Transverse colon (tissue), 4 donors: Measurements from ENCODE around the gene NRXN2. TPM values are rescaled to one million over a fixed set of nuclear protein-coding genes. Genes with fewer than 3 reads are reported as not detected.
A peak's percentile ranks its signal among the peaks of the same experiment; 100 is the strongest.

ENCODE experiments used
- DNase-seq: peaks from one replicate; pipeline ENCODE4 v3.0.0-alpha.2; 2019
- H3K27ac ChIP-seq, 4 donors: fragments of 200-600 bp; sonication (generic); 2 replicates each; pipeline ENCODE4 v1.5.1; 2016 to 2018; ENCODE audit warnings: inconsistent platforms in 4 of 4
- H3K27me3 ChIP-seq: fragments of 200-600 bp; sonication (generic); 2 replicates; pipeline ENCODE4 v1.5.1; 2017; ENCODE audit warnings: inconsistent platforms
- H3K36me3 ChIP-seq, 4 donors: fragments of 200-600 bp; sonication (generic); 2 replicates each; pipeline ENCODE4 v1.5.1; 2017 to 2019; ENCODE audit warnings: inconsistent platforms in 4 of 4
- H3K4me1 ChIP-seq, 4 donors: fragments of 200-600 bp; sonication (generic); 2 replicates each; pipeline ENCODE4 v1.5.1; 2017 to 2020; ENCODE audit warnings: inconsistent platforms in 4 of 4
- H3K4me3 ChIP-seq, 4 donors: fragments of 200-600 bp; sonication (generic); 1 replicate in 1 of 4; 2 replicates in 3 of 4; pipeline versions ENCODE4 v1.5.1 to v1.6.1; 2017 to 2019; ENCODE audit warnings: inconsistent platforms in 4 of 4
- H3K9me3 ChIP-seq, 2 donors: fragments of 200-600 bp; sonication (generic); 2 replicates each; pipeline ENCODE4 v1.5.1; 2017 to 2019; ENCODE audit warnings: inconsistent platforms in 2 of 2
- CTCF ChIP-seq, 5 experiments: fragments of 200-600 bp in 3 of 5; fragments of 450-650 bp in 2 of 5; sonication (generic) in 3 of 5; IDR thresholded peaks; 1 replicate in 2 of 5; 2 replicates in 3 of 5; pipeline ENCODE4 v1.5.1; 2016 to 2017; ENCODE audit warnings: antibody characterized with exemption in 5 of 5, inconsistent platforms in 3 of 5, mild to moderate bottlenecking in 2 of 5, moderate library complexity in 1 of 5
- EP300 ChIP-seq: sonication (generic); formaldehyde crosslinking; IDR thresholded peaks from one replicate; pipeline ENCODE4 v1.6.1; 2017; ENCODE audit warnings: antibody characterized with exemption, low read depth
- POLR2A ChIP-seq: fragments of 450-650 bp; IDR thresholded peaks from one replicate; pipeline ENCODE4 v1.6.1; 2016; ENCODE audit warnings: antibody characterized with exemption, mild to moderate bottlenecking, moderate library complexity
- POLR2AphosphoS5 ChIP-seq, 3 donors: sonication (generic); formaldehyde crosslinking; IDR thresholded peaks; one replicate each; pipeline ENCODE4 v1.6.1; 2016; ENCODE audit warnings: antibody characterized with exemption in 3 of 3
- WGBS, 2 donors: methylation state at CpG; one replicate each; pipeline ENCODE4 v1.1.5; 2018; ENCODE audit warnings: low coverage in 1 of 2; 5-methylcytosine and 5-hydroxymethylcytosine counted together
- in situ Hi-C, 4 donors: fragments of 200-750 bp; cut with MboI; loops; one replicate each; pipeline versions ENCODE4 v1.15.0 to v1.15.1; 2017; ENCODE audit warnings: low sequenced_read_pairs in 3 of 4, low pct_ligation_motif_present in 1 of 4, low pct_unique_long_range_greater_than_20kb in 1 of 4
- intact Hi-C: fragments of 100-400 bp; cut with DNase I; formaldehyde crosslinking; loops from one replicate; pipeline ENCODE4 v1.15.1; 2023; ENCODE audit warnings: low total_unique reads
- total RNA-seq, 4 donors: library from RNA; depleted of rRNA; stranded (reverse); fragments of >200 nt; gene quantifications; one replicate each; pipeline ENCODE4 v1.1.0, GENCODE V29; 2016

Gene NRXN2
- total RNA-seq, 4 donors from 2014 or later, result 2.9 to 7.4 (median 6.8) TPM

DNA sequence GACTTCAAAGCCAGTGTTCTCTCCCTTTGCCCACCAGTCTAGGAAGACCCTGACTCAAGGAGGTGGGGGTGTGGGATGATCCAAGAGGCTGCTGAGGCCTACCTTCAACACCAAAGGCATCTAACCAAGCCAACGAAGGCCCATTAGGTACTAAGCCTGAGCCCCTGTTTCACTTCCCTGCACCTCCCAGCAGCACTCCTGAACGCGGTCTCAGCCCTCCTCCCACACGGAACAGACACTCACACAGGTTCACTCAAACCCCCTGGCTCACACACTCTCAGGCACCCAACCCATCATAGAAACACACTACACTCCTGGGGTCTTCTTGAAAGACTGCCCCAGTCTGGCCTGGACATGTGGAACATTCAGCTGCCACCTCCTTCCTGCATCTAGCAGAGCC, 91.3 kb downstream of the NRXN2 start:
- H3K9me3 ChIP-seq, result no peaks in the 10 kb centered on the region
- H3K36me3 ChIP-seq, result no peaks in the 10 kb centered on the region
- intact Hi-C loops (no loop called here), in situ Hi-C loops (no loop called here)
- no peaks in the 10 kb centered on the region for H3K4me1 ChIP-seq
- 80% methylated on average over 4 of the region's 4 CpGs; no CpG with 5 or more reads in 1 of the 2 donors for WGBS, 2 donors
- no peak for DNase-seq
- H3K4me3 ChIP-seq, result no peak overlapping the region
- no peaks in the 10 kb centered on the region for H3K27me3 ChIP-seq
- H3K27ac ChIP-seq, result no peak overlapping the region
- TF ChIP-seq EP300 (no peak), POLR2AphosphoS5 (IDR thresholded peaks at IDR 0.05) (no peak)

- WGBS, 2 donors, result 65 to 83% methylated on average over 8 to 56 of the region's 56 CpGs
- intact Hi-C loops, result no loop called here
Measured at GRCh38 chr11:64629796-64630562, 93.0 kb downstream of the NRXN2 start.

GRCh38 chr11:64629103-64629502, 93.9 kb downstream of the NRXN2 start:
- H3K27ac ChIP-seq, result peak overlapping the region; percentile 3 to 56 (median 25)
- TF ChIP-seq EP300, result no peak
- TF ChIP-seq POLR2AphosphoS5 (IDR thresholded peaks at IDR 0.05), result no peak
- intact Hi-C loops (no loop called here), in situ Hi-C loops (no loop called here)
- DNase-seq, result no peak
- H3K9me3 ChIP-seq, result no peaks in the 10 kb centered on the region
- H3K4me3 ChIP-seq, result no peak overlapping the region
- H3K36me3 ChIP-seq, result no peaks in the 10 kb centered on the region
- no peaks in the 10 kb centered on the region for H3K4me1 ChIP-seq
- no peaks in the 10 kb centered on the region for H3K27me3 ChIP-seq
- 82% methylated on average over 2 to 6 of the region's 6 CpGs for WGBS, 2 donors

More at GRCh38 chr11:64629796-64630562, 93.0 kb downstream of the NRXN2 start:
- H3K27me3 ChIP-seq, result no peaks in the 10 kb centered on the region
- TF ChIP-seq POLR2AphosphoS5 (IDR thresholded peaks at IDR 0.05) (no peak), EP300 (no peak), CTCF (IDR thresholded peaks at IDR 0.05) (peak in 3 of 5 experiments; percentile 12 to 22 (median 13))
- H3K36me3 ChIP-seq, result no peaks in the 10 kb centered on the region
- H3K4me1 ChIP-seq, result no peaks in the 10 kb centered on the region
- DNase-seq, result peak; percentile 54
- no peaks in the 10 kb centered on the region for H3K9me3 ChIP-seq
- H3K4me3 ChIP-seq, result no peak overlapping the region
- in situ Hi-C loops, result no loop called here
- peak overlapping the region; percentile 6 to 56 (median 25) for H3K27ac ChIP-seq

- intact Hi-C loops, result no loop called here
- 85% methylated on average over 2 of the region's 2 CpGs; no CpG with 5 or more reads in 1 of the 2 donors for WGBS, 2 donors
- no peak for DNase-seq
Measured at GRCh38 chr11:64628596-64628995, 94.4 kb downstream of the NRXN2 start.

More at GRCh38 chr11:64628596-64628995, 94.4 kb downstream of the NRXN2 start:
- no peak overlapping the region for H3K27ac ChIP-seq
- no peaks in the 10 kb centered on the region for H3K4me1 ChIP-seq
- H3K4me3 ChIP-seq, result no peak overlapping the region
- H3K36me3 ChIP-seq, result no peaks in the 10 kb centered on the region
- TF ChIP-seq POLR2A (no peak), CTCF (IDR thresholded peaks at IDR 0.05) (no peak), EP300 (no peak), POLR2AphosphoS5 (IDR thresholded peaks at IDR 0.05) (no peak)
- in situ Hi-C loops, result no loop called here
- H3K27me3 ChIP-seq, result no peaks in the 10 kb centered on the region
- no peaks in the 10 kb centered on the region for H3K9me3 ChIP-seq
